ENCODE measurements around the gene TEAD2. TPM values are rescaled to one million over a fixed set of nuclear protein-coding genes. Genes with fewer than 3 reads are reported as not detected.

The TEAD2 gene
- total RNA-seq, 1 experiment from 2014 or later: 106 TPM

DNA sequence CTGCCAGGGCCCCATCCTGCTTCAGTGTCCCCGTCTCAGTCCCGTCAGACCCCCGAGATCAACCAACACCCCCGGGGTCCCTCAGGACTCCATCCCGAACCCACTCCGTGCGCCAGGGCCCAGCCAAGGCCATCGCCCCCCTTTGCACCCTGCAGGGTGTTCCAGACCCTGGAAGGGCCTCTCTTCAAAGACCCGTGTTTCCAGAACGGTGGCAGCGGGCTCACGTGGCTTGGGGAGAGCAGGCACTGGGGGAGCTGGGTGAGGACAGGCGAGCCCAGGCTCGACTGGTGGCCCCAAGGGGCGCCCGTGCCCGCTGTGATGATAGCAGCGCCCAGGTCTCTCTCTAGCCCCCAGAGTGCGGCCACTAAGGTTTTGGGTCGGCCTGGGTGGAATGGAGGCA lies 27.2 kb upstream of the TEAD2 start (continued):
- TF ChIP-seq, protein P1, sequence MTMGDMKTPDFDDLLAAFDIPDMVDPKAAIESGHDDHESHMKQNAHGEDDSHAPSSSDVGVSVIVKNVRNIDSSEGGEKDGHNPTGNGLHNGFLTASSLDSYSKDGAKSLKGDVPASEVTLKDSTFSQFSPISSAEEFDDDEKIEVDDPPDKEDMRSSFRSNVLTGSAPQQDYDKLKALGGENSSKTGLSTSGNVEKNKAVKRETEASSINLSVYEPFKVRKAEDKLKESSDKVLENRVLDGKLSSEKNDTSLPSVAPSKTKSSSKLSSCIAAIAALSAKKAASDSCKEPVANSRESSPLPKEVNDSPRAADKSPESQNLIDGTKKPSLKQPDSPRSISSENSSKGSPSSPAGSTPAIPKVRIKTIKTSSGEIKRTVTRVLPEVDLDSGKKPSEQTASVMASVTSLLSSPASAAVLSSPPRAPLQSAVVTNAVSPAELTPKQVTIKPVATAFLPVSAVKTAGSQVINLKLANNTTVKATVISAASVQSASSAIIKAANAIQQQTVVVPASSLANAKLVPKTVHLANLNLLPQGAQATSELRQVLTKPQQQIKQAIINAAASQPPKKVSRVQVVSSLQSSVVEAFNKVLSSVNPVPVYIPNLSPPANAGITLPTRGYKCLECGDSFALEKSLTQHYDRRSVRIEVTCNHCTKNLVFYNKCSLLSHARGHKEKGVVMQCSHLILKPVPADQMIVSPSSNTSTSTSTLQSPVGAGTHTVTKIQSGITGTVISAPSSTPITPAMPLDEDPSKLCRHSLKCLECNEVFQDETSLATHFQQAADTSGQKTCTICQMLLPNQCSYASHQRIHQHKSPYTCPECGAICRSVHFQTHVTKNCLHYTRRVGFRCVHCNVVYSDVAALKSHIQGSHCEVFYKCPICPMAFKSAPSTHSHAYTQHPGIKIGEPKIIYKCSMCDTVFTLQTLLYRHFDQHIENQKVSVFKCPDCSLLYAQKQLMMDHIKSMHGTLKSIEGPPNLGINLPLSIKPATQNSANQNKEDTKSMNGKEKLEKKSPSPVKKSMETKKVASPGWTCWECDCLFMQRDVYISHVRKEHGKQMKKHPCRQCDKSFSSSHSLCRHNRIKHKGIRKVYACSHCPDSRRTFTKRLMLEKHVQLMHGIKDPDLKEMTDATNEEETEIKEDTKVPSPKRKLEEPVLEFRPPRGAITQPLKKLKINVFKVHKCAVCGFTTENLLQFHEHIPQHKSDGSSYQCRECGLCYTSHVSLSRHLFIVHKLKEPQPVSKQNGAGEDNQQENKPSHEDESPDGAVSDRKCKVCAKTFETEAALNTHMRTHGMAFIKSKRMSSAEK (CRISPR knock-in tag; IDR thresholded peaks at IDR 0.05; ENCODE audit: borderline replicate concordance): no peak
- TF ChIP-seq, protein P2, sequence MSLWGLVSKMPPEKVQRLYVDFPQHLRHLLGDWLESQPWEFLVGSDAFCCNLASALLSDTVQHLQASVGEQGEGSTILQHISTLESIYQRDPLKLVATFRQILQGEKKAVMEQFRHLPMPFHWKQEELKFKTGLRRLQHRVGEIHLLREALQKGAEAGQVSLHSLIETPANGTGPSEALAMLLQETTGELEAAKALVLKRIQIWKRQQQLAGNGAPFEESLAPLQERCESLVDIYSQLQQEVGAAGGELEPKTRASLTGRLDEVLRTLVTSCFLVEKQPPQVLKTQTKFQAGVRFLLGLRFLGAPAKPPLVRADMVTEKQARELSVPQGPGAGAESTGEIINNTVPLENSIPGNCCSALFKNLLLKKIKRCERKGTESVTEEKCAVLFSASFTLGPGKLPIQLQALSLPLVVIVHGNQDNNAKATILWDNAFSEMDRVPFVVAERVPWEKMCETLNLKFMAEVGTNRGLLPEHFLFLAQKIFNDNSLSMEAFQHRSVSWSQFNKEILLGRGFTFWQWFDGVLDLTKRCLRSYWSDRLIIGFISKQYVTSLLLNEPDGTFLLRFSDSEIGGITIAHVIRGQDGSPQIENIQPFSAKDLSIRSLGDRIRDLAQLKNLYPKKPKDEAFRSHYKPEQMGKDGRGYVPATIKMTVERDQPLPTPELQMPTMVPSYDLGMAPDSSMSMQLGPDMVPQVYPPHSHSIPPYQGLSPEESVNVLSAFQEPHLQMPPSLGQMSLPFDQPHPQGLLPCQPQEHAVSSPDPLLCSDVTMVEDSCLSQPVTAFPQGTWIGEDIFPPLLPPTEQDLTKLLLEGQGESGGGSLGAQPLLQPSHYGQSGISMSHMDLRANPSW (CRISPR knock-in tag; conservative IDR thresholded peaks at IDR 0.05; ENCODE audit: low read depth): no peak
- no peak for TF ChIP-seq NR3C1 (CRISPR knock-in tag; conservative IDR thresholded peaks at IDR 0.05; ENCODE audit: low read depth)
- TF ChIP-seq, protein P3, sequence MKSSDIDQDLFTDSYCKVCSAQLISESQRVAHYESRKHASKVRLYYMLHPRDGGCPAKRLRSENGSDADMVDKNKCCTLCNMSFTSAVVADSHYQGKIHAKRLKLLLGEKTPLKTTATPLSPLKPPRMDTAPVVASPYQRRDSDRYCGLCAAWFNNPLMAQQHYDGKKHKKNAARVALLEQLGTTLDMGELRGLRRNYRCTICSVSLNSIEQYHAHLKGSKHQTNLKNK (CRISPR knock-in tag; IDR thresholded peaks at IDR 0.05): no peak
- TF ChIP-seq, protein P4, sequence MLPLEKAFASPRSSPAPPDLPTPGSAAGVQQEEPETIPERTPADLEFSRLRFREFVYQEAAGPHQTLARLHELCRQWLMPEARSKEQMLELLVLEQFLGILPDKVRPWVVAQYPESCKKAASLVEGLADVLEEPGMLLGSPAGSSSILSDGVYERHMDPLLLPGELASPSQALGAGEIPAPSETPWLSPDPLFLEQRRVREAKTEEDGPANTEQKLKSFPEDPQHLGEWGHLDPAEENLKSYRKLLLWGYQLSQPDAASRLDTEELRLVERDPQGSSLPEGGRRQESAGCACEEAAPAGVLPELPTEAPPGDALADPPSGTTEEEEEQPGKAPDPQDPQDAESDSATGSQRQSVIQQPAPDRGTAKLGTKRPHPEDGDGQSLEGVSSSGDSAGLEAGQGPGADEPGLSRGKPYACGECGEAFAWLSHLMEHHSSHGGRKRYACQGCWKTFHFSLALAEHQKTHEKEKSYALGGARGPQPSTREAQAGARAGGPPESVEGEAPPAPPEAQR (CRISPR knock-in tag; IDR thresholded peaks at IDR 0.05): no peak

DNA sequence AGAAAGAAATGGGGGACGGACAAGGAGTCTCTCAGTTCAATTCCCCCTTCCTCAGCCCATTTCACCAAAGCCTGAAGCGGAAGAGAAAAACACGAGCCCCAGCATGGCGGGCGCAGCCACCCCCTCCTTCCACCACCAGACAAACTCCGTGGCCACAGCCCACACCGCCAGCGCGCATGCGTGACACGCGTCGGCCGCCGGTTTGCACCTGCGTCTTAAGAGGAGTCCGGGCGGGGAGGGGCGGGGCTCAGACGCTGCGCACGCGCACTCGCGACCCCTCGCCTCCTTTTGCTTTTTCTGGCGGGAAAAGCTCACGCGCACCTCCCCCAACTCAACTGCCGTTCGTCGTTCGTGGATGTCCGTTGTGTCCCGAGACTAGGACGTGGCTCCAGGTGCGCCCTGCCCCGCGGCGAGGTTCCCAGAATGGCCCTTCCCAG lies 25.7 kb upstream of the TEAD2 start, which contains the start of gene KASH5:
Gene KASH5 (plus strand): TSS at position 314 of the 437 bp plus-strand sequence. CDS start 2,635 bp downstream, outside the sequence.
- CTCF ChIA-PET: interaction anchor here (0.7 to 5.3 kb wide), 2 partner anchors 31 to 60 kb away, joined by 4 to 120 read pairs; partner anchors contain the start of gene PTH2
- Mint-ChIP-seq H3K9me3 (peaks cover 5% of the 10 kb centered on the region), H3K4me1 (peaks cover 6% of the 10 kb centered on the region), H3K36me3 (no peaks in the 10 kb centered on the region), H3K27me3 (ENCODE audit: low read depth) (peaks cover 16% of the 10 kb centered on the region), H3K4me3 (no peak within 1 kb of the TSS), H3K27ac (no peak within 1 kb of the TSS)
- POLR2A ChIA-PET: interaction anchor here (0.6 kb wide), 1 partner anchor 32 kb away, joined by 3 read pairs; no protein-coding TSS in a partner anchor
- ATAC-seq: no peak
- TF ChIP-seq ZNF232 (CRISPR knock-in tag; IDR thresholded peaks at IDR 0.05) (no peak), ZNF416 (CRISPR knock-in tag; IDR thresholded peaks at IDR 0.05) (no peak), CREB1 (CRISPR knock-in tag; IDR thresholded peaks at IDR 0.05) (no peak), RORB (CRISPR knock-in tag; IDR thresholded peaks at IDR 0.05) (no peak)
- TF ChIP-seq, protein P5, sequence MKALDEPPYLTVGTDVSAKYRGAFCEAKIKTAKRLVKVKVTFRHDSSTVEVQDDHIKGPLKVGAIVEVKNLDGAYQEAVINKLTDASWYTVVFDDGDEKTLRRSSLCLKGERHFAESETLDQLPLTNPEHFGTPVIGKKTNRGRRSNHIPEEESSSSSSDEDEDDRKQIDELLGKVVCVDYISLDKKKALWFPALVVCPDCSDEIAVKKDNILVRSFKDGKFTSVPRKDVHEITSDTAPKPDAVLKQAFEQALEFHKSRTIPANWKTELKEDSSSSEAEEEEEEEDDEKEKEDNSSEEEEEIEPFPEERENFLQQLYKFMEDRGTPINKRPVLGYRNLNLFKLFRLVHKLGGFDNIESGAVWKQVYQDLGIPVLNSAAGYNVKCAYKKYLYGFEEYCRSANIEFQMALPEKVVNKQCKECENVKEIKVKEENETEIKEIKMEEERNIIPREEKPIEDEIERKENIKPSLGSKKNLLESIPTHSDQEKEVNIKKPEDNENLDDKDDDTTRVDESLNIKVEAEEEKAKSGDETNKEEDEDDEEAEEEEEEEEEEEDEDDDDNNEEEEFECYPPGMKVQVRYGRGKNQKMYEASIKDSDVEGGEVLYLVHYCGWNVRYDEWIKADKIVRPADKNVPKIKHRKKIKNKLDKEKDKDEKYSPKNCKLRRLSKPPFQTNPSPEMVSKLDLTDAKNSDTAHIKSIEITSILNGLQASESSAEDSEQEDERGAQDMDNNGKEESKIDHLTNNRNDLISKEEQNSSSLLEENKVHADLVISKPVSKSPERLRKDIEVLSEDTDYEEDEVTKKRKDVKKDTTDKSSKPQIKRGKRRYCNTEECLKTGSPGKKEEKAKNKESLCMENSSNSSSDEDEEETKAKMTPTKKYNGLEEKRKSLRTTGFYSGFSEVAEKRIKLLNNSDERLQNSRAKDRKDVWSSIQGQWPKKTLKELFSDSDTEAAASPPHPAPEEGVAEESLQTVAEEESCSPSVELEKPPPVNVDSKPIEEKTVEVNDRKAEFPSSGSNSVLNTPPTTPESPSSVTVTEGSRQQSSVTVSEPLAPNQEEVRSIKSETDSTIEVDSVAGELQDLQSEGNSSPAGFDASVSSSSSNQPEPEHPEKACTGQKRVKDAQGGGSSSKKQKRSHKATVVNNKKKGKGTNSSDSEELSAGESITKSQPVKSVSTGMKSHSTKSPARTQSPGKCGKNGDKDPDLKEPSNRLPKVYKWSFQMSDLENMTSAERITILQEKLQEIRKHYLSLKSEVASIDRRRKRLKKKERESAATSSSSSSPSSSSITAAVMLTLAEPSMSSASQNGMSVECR (CRISPR knock-in tag; IDR thresholded peaks at IDR 0.05; ENCODE audit: borderline replicate concordance): no peak
- TF ChIP-seq, protein P6, sequence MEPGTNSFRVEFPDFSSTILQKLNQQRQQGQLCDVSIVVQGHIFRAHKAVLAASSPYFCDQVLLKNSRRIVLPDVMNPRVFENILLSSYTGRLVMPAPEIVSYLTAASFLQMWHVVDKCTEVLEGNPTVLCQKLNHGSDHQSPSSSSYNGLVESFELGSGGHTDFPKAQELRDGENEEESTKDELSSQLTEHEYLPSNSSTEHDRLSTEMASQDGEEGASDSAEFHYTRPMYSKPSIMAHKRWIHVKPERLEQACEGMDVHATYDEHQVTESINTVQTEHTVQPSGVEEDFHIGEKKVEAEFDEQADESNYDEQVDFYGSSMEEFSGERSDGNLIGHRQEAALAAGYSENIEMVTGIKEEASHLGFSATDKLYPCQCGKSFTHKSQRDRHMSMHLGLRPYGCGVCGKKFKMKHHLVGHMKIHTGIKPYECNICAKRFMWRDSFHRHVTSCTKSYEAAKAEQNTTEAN (CRISPR knock-in tag; IDR thresholded peaks at IDR 0.05): no peak
- TF ChIP-seq, protein P7, sequence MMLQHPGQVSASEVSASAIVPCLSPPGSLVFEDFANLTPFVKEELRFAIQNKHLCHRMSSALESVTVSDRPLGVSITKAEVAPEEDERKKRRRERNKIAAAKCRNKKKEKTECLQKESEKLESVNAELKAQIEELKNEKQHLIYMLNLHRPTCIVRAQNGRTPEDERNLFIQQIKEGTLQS (CRISPR knock-in tag; conservative IDR thresholded peaks at IDR 0.05): no peak
- TF ChIP-seq, protein P8, sequence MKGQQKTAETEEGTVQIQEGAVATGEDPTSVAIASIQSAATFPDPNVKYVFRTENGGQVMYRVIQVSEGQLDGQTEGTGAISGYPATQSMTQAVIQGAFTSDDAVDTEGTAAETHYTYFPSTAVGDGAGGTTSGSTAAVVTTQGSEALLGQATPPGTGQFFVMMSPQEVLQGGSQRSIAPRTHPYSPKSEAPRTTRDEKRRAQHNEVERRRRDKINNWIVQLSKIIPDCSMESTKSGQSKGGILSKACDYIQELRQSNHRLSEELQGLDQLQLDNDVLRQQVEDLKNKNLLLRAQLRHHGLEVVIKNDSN (CRISPR knock-in tag; IDR thresholded peaks at IDR 0.05): no peak
- TF ChIP-seq, protein P4 (CRISPR knock-in tag; IDR thresholded peaks at IDR 0.05): no peak
- no peak for DNase-seq (ENCODE audit: low spot score)

Data from WTC11 (cell line).